Lung (tissue), 12 donors: ENCODE data around the gene NCOA1. TPM values are rescaled to one million over a fixed set of nuclear protein-coding genes. Genes with fewer than 3 reads are reported as not detected.
A peak's percentile ranks its signal among the peaks of the same experiment; 100 is the strongest.

ENCODE experiments used
- ATAC-seq: fragments of 200-7000 bp; cut with Tn5 transposase; one replicate; pipeline ENCODE4 v1.9.1; 2020; ENCODE audit warnings: moderate number of reproducible peaks; ENCODE audit not compliant: insufficient read depth, low FRiP score
- DNase-seq, 3 donors: peaks; one replicate each; pipeline ENCODE4 v3.0.0-alpha.2; 2013 to 2017
- H3K27ac ChIP-seq, 2 donors: one replicate each; pipeline ENCODE4 v1.5.1; 2013; ENCODE audit warnings: mild to moderate bottlenecking in 2 of 2, moderate library complexity in 2 of 2, control low read depth in 1 of 2, inconsistent platforms in 1 of 2, low read depth in 1 of 2, low read length in 1 of 2
- H3K27me3 ChIP-seq, 3 donors: one replicate each; pipeline ENCODE4 v1.5.1; 2013; ENCODE audit warnings: low read length in 2 of 3; ENCODE audit not compliant: control insufficient read depth in 3 of 3, insufficient read depth in 3 of 3
- H3K36me3 ChIP-seq, 4 donors: one replicate each; pipeline ENCODE4 v1.5.1; 2013; ENCODE audit warnings: low read length in 4 of 4, mild to moderate bottlenecking in 1 of 4, moderate library complexity in 1 of 4; ENCODE audit not compliant: control insufficient read depth in 4 of 4, insufficient read depth in 4 of 4
- H3K4me1 ChIP-seq, 5 donors: one replicate each; pipeline ENCODE4 v1.5.1; 2013; ENCODE audit warnings: low read length in 5 of 5, mild to moderate bottlenecking in 2 of 5, moderate library complexity in 1 of 5; ENCODE audit not compliant: control insufficient read depth in 5 of 5, insufficient read depth in 5 of 5
- H3K4me3 ChIP-seq: one replicate; pipeline ENCODE4 v1.5.1; 2013; ENCODE audit warnings: mild to moderate bottlenecking, control low read depth, moderate library complexity
- H3K9ac ChIP-seq, 2 donors: one replicate each; pipeline ENCODE4 v1.5.1; 2013; ENCODE audit warnings: low read length in 2 of 2, control low read depth in 1 of 2; ENCODE audit not compliant: insufficient read depth in 1 of 2
- H3K9me3 ChIP-seq, 4 donors: one replicate each; pipeline ENCODE4 v1.5.1; 2013; ENCODE audit warnings: low read length in 3 of 4, mild to moderate bottlenecking in 1 of 4, moderate library complexity in 1 of 4; ENCODE audit not compliant: control insufficient read depth in 4 of 4, insufficient read depth in 3 of 4
- CTCF ChIP-seq: IDR thresholded peaks from 2 replicates; pipeline ENCODE4 v1.5.1; 2012; ENCODE audit warnings: mild to moderate bottlenecking; ENCODE audit errors: control extremely low read depth, extremely low read depth
- WGBS, 2 donors: extraction: QIAGEN DNeasy Blood & Tissue Kit; methylation state at CpG; one replicate each; pipeline ENCODE4 v1.1.7; 2013; 5-methylcytosine and 5-hydroxymethylcytosine counted together
- polyA plus RNA-seq, 2 donors: library from polyadenylated mRNA; stranded (reverse); fragments of 200-250 nt; gene quantifications; one replicate each; pipeline ENCODE4 v1.2.1, GENCODE V29; 2013
- total RNA-seq, 2 donors: library from RNA; depleted of rRNA in 1 of 2; stranded (reverse); fragments of >200 nt in 1 of 2; gene quantifications; one replicate each; pipeline ENCODE4 v1.2.1, GENCODE V29; 2014 to 2021
- donor health status: control.
- donor health status: control.
- donor health status: Bipolar disorder and iron deficiency.
- donor health status: healthy.
- donor health status: DM: yes; HTN: yes; CAD: no.

NCOA1 gene
- total and polyA plus RNA-seq, 4 donors, result 8.3 to 123 (median 27.3) TPM

DNA sequence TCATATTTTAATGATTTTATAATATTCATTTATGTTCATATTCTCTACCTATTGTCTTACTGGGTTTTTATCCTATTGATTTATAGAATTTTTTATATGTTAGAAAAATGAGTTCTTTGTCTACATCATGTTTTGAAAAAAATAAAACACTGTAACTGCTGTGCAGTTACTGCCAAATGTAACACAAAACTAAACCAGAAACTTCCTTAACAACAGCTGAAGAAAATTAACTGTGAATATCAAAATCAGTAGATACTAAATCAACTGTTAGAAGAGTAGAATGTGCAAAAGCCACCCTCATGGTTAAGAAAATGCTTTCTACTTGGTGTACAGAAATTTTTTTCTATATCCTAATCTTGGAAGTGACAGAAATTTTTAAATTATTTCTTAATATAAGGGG lies 232.6 kb downstream of the NCOA1 start:
- TF ChIP-seq CTCF, result no peak
- Histone ChIP-seq H3K4me1 (peaks cover 0 to 10% (median 3%) of the 10 kb centered on the region in 5 donors), H3K9ac (no peak overlapping the region), H3K9me3 (no peaks in the 10 kb centered on the region), H3K27ac (no peak overlapping the region), H3K4me3 (no peak overlapping the region), H3K36me3 (peaks cover 0 to 8% (median 4%) of the 10 kb centered on the region in 4 donors), H3K27me3 (no peaks in the 10 kb centered on the region)
- DNase-seq (peak in 1 of 3 donors; percentile 45), ATAC-seq (no peak)

GRCh38 chr2:24724111-24724775 lies 233.2 kb downstream of the NCOA1 start:
- H3K36me3 ChIP-seq, result peaks cover 0 to 10% (median 6%) of the 10 kb centered on the region in 4 donors
- 91 to 92% methylated on average over 4 of the region's 4 CpGs for WGBS, 2 donors
- peaks cover 0 to 10% (median 3%) of the 10 kb centered on the region in 5 donors for H3K4me1 ChIP-seq
- DNase-seq (no peak), ATAC-seq (no peak)
- H3K9me3 ChIP-seq, result no peaks in the 10 kb centered on the region
- H3K4me3 ChIP-seq, result no peak overlapping the region
- no peaks in the 10 kb centered on the region for H3K27me3 ChIP-seq
- H3K27ac ChIP-seq, result no peak overlapping the region
- H3K9ac ChIP-seq, result no peak overlapping the region
- no peak for TF ChIP-seq CTCF

- no peak for DNase-seq
- ATAC-seq, result no peak
- 81 to 93% methylated on average over 3 of the region's 3 CpGs for WGBS, 2 donors
- H3K36me3 ChIP-seq, result peaks cover 4 to 14% (median 8%) of the 10 kb centered on the region in 4 donors
- no peak overlapping the region for H3K9ac ChIP-seq
- H3K4me3 ChIP-seq, result no peak overlapping the region
- no peaks in the 10 kb centered on the region for H3K27me3 ChIP-seq
- peaks cover 0 to 10% (median 3%) of the 10 kb centered on the region in 5 donors for H3K4me1 ChIP-seq
- no peaks in the 10 kb centered on the region for H3K9me3 ChIP-seq
- no peak overlapping the region for H3K27ac ChIP-seq
- TF ChIP-seq CTCF, result no peak
Observed at GRCh38 chr2:24725956-24726355, 234.9 kb downstream of the NCOA1 start.

DNA sequence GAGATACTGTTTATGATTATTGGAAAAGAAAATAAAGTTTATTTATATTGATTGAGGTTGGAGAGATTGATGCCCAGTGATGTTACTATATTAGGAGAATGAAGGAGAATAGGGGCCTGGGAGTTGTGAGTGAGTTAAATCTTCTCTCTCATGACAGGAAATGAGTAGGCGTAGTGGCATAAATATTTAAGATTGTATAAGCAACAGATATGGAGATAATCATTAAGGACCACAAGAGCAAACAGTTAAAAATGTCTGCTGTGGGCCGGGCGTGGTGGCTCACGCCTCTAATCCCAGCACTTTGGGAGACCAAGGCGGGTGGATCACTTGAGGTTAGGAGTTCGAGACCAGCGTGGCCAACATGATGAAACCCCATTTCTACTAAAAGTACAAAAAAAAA lies 239.4 kb downstream of the NCOA1 start:
- Histone ChIP-seq H3K27ac (no peak overlapping the region), H3K4me3 (no peak overlapping the region), H3K4me1 (no peaks in the 10 kb centered on the region), H3K9me3 (no peaks in the 10 kb centered on the region), H3K36me3 (peaks cover 4 to 28% (median 19%) of the 10 kb centered on the region in 4 donors), H3K9ac (no peak overlapping the region), H3K27me3 (no peaks in the 10 kb centered on the region)
- 62 to 86% methylated on average over 7 of the region's 7 CpGs for WGBS, 2 donors
- TF ChIP-seq CTCF, result no peak
- DNase-seq (no peak), ATAC-seq (no peak)
